ENCODE data around the gene RALA.
A peak's percentile ranks its signal among the peaks of the same experiment; 100 is the strongest.

Gene RALA

GRCh38 chr7:39614299-39614698, 9.1 kb upstream of the RALA start:
- no peak for DNase-seq

GRCh38 chr7:39615350-39615975, 7.9 kb upstream of the RALA start:
- DNase-seq = no peak

- DNase-seq = no peak
Measured at GRCh38 chr7:39616138-39616537, 7.2 kb upstream of the RALA start.

DNA sequence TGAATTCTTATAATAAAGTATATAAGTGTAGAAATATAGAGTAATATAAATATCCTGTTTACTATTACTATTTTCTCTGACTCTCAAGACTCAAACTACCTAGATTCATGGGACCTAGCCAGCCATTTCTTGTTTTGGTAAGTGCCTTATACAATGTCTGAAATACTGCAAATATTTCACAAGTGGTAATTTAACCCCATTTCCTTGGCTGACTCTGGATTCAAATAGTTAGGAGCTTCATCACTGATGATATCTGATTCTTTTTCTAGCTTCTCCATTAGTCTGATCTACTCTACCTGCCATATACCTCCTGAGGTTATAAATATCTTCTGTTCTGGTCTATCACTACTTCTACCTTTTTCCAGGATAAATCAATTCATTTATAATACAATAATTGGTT, 6.4 kb upstream of the RALA start:
- DNase-seq = no peak

DNA sequence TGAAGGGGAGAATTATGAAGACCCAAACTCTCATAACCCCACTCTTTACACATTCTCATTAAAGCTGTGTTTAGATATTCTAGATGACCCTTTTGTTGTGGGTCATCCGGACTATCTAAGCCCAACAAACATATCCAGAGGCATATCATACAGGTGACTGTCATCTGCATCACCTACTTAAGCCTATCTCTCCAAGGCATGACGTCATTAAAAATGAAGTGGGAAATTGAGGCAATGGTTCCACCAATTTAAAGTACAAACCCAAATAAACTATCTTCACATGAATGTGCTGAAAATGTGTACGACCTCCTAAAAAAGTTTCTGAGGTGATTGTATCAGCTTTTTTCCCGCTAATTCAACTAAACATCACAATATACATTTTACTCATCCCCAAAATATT, 4.5 kb upstream of the RALA start:
- DNase-seq = no peak

GRCh38 chr7:39620486-39620885, 2.9 kb upstream of the RALA start:
- no peak for DNase-seq

DNA sequence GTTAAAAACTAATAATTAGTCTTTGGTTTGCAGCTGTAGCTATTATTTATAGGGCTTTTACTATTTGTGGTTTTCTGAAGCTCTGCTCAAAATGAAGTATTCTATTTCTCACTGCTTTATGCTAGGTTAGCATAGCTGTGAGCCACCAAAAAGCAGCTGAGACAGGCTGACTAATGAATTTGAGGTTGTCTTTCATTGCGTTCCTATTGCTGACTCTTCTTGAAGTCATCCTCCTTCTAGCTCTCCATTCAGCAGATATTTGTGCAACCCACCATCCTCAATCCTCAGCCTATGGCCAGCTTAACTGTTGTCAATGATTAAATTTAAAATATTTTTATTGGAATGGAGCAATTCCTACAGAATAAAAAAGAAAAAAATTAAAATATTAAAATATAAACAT, 2.1 kb upstream of the RALA start:
- DNase-seq = no peak

DNA sequence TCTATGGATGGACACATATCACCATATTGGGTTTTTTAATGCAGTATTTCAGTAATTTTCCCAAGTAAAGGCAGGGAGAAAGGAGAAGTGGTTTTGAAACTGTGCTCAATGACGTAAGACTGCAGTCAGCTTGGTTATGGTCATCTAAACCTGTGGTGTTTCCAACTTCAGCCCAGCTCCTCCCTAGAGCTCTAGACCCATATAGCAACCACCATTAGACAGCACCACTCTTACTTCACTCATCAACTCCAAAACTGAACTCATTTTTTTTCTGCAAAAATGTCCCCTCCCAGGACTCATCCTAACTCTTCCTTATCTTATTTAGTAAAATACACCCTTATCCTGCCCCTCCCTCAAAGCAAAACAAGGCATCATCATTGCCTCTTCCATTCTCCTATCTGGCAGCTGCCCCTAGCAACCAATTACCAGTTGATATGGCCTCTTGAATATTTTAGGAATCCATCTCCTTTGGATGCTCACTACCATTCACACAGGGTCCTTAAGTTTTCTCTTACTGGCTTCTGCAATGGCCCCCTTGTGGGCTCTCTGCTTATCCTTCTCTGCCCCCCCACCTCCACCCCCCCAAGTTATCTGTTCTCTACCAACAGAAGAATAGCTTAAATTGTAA, 1.5 kb upstream of the RALA start:
- DNase-seq = peak; percentile 74 to 77

- no peak for DNase-seq
Measured at GRCh38 chr7:39622609-39623008, 763 bp upstream of the RALA start.

GRCh38 chr7:39623732-39624441, 515 bp downstream of the RALA start:
- DNase-seq = peak; percentile 13 to 59

DNA sequence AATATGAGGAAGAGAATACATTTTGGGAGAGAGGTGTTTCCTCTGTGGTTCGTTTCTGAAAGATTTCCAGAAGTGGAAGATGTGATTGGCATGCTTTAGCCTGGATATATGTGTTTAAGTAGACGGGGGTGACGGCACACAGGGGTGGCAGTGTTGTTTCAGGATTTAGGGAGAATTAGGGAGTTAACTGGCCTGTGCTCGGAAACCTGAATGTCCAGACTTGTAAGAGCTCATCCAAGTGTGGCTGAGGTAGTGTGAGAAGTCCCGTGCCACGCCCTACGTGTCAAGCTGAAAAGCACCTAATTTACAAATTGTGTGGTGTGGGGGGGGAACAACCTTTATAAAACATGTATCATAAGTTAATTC, 1.1 kb downstream of the RALA start:
- no peak for DNase-seq

- no peak for DNase-seq
Measured at GRCh38 chr7:39624935-39625694, 1.7 kb downstream of the RALA start.

GRCh38 chr7:39631736-39632308, 8.4 kb downstream of the RALA start:
- no peak for DNase-seq

- DNase-seq = no peak
Measured at GRCh38 chr7:39633563-39634477, 10.4 kb downstream of the RALA start.

DNA sequence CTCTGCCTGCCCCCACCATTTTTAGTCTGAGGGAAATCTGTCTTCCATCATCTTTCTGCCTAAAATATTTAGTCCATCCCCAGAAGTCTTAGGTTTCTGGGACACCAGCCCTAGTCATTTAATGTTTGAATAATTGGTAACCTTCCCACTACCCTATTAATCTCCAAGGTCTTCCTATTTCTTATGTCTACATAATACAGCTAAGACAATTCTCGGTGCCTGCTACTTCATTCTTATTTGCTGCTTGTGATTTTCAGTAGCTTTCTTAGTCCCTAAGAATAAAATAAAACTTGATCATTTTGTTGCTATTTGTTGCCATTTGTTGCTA, 11.1 kb downstream of the RALA start:
- no peak for DNase-seq

GRCh38 chr7:39637400-39637799, 14.0 kb downstream of the RALA start:
- no peak for DNase-seq

DNA sequence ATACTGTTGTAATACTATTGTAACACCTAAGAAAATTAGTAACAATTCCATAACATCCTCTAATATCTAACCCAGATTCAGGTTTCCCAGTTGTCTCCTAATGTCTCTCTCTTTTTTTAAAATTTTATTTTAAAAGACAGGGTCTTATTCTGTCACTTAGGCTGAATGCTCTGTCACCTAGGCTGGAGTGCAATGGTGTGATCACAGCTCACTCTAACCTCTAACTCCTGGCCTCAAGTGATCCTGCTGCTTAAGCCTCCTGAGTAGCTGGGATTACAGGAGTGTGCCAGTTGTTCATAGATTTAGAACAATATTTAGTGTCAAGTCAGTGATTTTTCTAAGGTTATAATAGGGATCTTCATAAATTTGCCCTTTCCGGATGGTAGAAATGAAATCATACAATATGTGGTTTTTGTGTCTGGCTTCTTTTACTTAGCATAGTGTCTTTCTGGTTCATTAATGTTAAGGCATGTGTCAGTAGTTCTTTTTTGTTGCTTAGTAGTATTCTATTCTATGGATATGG, 14.7 kb downstream of the RALA start:
- DNase-seq = no peak

GRCh38 chr7:39642896-39643295, 19.5 kb downstream of the RALA start:
- no peak for DNase-seq

GRCh38 chr7:39644170-39644569, 20.8 kb downstream of the RALA start:
- no peak for DNase-seq

GRCh38 chr7:39645482-39646407, 22.4 kb downstream of the RALA start:
- DNase-seq = no peak

DNA sequence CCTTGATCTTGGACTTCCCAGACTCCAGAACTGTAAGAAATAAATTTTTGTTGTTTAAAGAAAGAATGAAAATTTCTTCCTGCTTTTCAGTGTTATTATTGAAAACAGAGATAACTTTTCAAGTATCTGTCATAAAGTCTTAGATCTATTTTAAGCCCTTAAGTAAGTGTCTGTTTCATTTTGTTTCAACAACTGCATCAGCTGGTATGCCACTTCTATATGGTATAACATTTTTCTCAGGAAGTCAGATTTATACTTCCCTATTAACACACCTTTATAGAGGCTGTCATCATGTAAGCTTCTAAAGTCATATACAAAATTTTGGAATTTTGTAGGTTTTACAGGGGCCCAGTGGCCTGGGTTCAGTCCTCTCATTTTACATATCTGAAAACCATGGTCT, 24.4 kb downstream of the RALA start:
- no peak for DNase-seq
